ENCODE data around the gene TDRD12. TPM values are rescaled to one million over a fixed set of nuclear protein-coding genes. Genes with fewer than 3 reads are reported as not detected.
A peak's percentile ranks its signal among the peaks of the same experiment; 100 is the strongest.

The TDRD12 gene
- total and polyA plus RNA-seq, 2 of the 13 experiments (the other 11 are each of a cell fraction or from before 2014, with no cell fraction given), result 0.03 to 0.40 TPM

- TF ChIP-seq, protein P1, sequence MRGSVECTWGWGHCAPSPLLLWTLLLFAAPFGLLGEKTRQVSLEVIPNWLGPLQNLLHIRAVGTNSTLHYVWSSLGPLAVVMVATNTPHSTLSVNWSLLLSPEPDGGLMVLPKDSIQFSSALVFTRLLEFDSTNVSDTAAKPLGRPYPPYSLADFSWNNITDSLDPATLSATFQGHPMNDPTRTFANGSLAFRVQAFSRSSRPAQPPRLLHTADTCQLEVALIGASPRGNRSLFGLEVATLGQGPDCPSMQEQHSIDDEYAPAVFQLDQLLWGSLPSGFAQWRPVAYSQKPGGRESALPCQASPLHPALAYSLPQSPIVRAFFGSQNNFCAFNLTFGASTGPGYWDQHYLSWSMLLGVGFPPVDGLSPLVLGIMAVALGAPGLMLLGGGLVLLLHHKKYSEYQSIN (CRISPR knock-in tag; IDR thresholded peaks at IDR 0.05; ENCODE audit: borderline replicate concordance), result no peak
- TF ChIP-seq SALL1 (CRISPR knock-in tag; IDR thresholded peaks at IDR 0.05), result no peak
- TF ChIP-seq RAD21 (CRISPR knock-in tag; IDR thresholded peaks at IDR 0.05), result no peak
- Histone ChIP-seq H3K4me3 (replicated peaks in 1 of 3; ENCODE audit: insufficient read depth in 1 of 3, low read depth in 2 of 3, low read length in 3 of 3) (no peak overlapping the region), H3K27ac (ENCODE audit: extremely low read length, insufficient read depth, low read length) (no peak overlapping the region), H3K36me3 (replicated peaks in 1 of 2; ENCODE audit: control insufficient read depth in 1 of 2, insufficient read depth in 2 of 2, low read length in 2 of 2) (no peaks in the 10 kb centered on the region), H4K20me1 (ENCODE audit: insufficient read depth, low read length) (no peaks in the 10 kb centered on the region), H3K4me2 (ENCODE audit: low read depth, low read length) (no peak overlapping the region), H3K9ac (ENCODE audit: insufficient read depth, low read depth, low read length) (no peak overlapping the region), H2AFZ (ENCODE audit: low read length) (no peak overlapping the region), H3K79me2 (ENCODE audit: insufficient read depth, low read length) (no peaks in the 10 kb centered on the region), H3K4me1 (ENCODE audit: insufficient read depth, low read length) (no peaks in the 10 kb centered on the region), H3K9me3 (ENCODE audit: low read length) (no peaks in the 10 kb centered on the region), H3K27me3 (ENCODE audit: control insufficient read depth in 1 of 2, insufficient read depth in 2 of 2, low read length in 2 of 2) (peaks cover 0 to 6% of the 10 kb centered on the region in 2 experiments; a peak in 1 of 5 replicates)
- intact Hi-C loops (cut with micrococcal nuclease; ENCODE audit: unreplicated experiment), result no loop called here
- ATAC-seq (no peak), DNase-seq (ENCODE audit: low spot score) (no peak), FAIRE-seq (no peak)
- in situ Hi-C loops (cut with HindIII; ENCODE audit: extremely low pct_ligation_motif_present, low pct_unique_long_range_greater_than_20kb), result no loop called here
- ChIA-PET CTCF (ENCODE audit: low intra/inter-chr PET ratio, low total read pairs) (no interaction called here), POLR2A (no interaction called here)
- 40% methylated on average over 6 of the region's 6 CpGs for WGBS (ENCODE audit: low lambda C conversion rate)
- BruUV-seq (replicated peaks), result no TSS peak
Measured at GRCh38 chr19:32767951-32768679, 48.5 kb downstream of the TDRD12 start.

DNA sequence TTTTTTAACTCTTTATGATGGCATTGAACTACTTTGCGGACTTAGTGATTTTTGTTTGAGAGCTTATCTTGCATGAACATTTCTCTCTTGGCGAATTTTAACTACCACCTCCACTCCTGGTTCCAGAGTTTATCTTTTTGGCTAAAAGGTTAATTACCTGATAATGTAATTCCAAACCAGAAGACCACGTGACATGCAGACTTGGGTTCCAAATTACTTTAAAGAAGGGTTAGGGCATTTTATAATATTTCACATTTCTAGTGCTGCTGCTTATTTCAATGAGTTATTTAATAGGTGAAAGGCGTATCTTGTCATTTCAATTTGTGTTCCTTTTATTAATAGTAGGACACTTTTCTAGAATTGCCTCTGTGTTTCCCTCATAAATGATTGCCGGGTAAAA, 52.0 kb downstream of the TDRD12 start:
- no peaks in the 10 kb centered on the region for H3K4me1 ChIP-seq (ENCODE audit: insufficient read depth, low read length)
- ChIA-PET POLR2A (no interaction called here), CTCF (ENCODE audit: low intra/inter-chr PET ratio, low total read pairs) (no interaction called here)
- H3K27me3 ChIP-seq (ENCODE audit: control insufficient read depth in 1 of 2, insufficient read depth in 2 of 2, low read length in 2 of 2), result peaks cover 3 to 19% of the 10 kb centered on the region in 2 experiments; a peak in 3 of 5 replicates
- ATAC-seq, result no peak
- no TSS peak for BruUV-seq (replicated peaks)
- no peak overlapping the region for H3K9ac ChIP-seq (ENCODE audit: insufficient read depth, low read depth, low read length)
- no peaks in the 10 kb centered on the region for H3K79me2 ChIP-seq (ENCODE audit: insufficient read depth, low read length)
- H2AFZ ChIP-seq (ENCODE audit: low read length), result no peak overlapping the region
- H3K9me3 ChIP-seq (ENCODE audit: low read length), result no peaks in the 10 kb centered on the region
- H4K20me1 ChIP-seq (ENCODE audit: insufficient read depth, low read length), result no peaks in the 10 kb centered on the region
- no peak for FAIRE-seq
- peak; percentile 47; the same call in 1 of the 2 replicates for TF ChIP-seq RAD51 (IDR thresholded peaks at IDR 0.05; ENCODE audit: borderline replicate concordance)
- no peak for TF ChIP-seq SETDB1 (CRISPR knock-in tag; IDR thresholded peaks at IDR 0.05; ENCODE audit: borderline replicate concordance)
- TF ChIP-seq XRCC5 (optimal IDR thresholded peaks at IDR 0.05; ENCODE audit: low read length), result no peak
- no peak for TF ChIP-seq ZNF260 (CRISPR knock-in tag; IDR thresholded peaks at IDR 0.05; ENCODE audit: borderline replicate concordance, low read depth)
- no peak overlapping the region for H3K4me2 ChIP-seq (ENCODE audit: low read depth, low read length)
- H3K27ac ChIP-seq (ENCODE audit: extremely low read length, insufficient read depth, low read length), result no peak overlapping the region
- in situ Hi-C loops (cut with HindIII; ENCODE audit: extremely low pct_ligation_motif_present, low pct_unique_long_range_greater_than_20kb) (no loop called here), intact Hi-C loops (cut with micrococcal nuclease; ENCODE audit: unreplicated experiment) (no loop called here)
- no peak for DNase-seq (ENCODE audit: low spot score)
- H3K36me3 ChIP-seq (replicated peaks in 1 of 2; ENCODE audit: control insufficient read depth in 1 of 2, insufficient read depth in 2 of 2, low read length in 2 of 2), result no peaks in the 10 kb centered on the region
- H3K4me3 ChIP-seq (replicated peaks in 1 of 3; ENCODE audit: insufficient read depth in 1 of 3, low read depth in 2 of 3, low read length in 3 of 3), result no peak overlapping the region
- 48% methylated on average over 5 of the region's 5 CpGs for WGBS (ENCODE audit: low lambda C conversion rate)

All from HepG2 (cell line).